Stomach (tissue), 4 donors: ENCODE data around the gene SFT2D3.

Experiments used
- EP300 ChIP-seq: sonication (generic); formaldehyde crosslinking; IDR thresholded peaks from one replicate; pipeline ENCODE4 v1.6.1; 2017; ENCODE audit warnings: antibody characterized with exemption
- POLR2A ChIP-seq, 4 donors: fragments of 450-650 bp; IDR thresholded peaks; one replicate each; pipeline ENCODE4 v1.6.1; 2016; ENCODE audit warnings: antibody characterized with exemption in 4 of 4, control low read depth in 2 of 4, mild to moderate bottlenecking in 1 of 4, moderate library complexity in 1 of 4
- POLR2AphosphoS5 ChIP-seq, 3 donors: sonication (generic); formaldehyde crosslinking; IDR thresholded peaks; one replicate each; pipeline ENCODE4 v1.6.1; 2016; ENCODE audit warnings: antibody characterized with exemption in 3 of 3
- TF ChIP-seq, protein P1 (sequence below), 7 experiments: fragments of 450-650 bp in 4 of 7; fragments of 200-600 bp in 3 of 7; sonication (generic) in 3 of 7; IDR thresholded peaks; one replicate each; pipeline ENCODE4 v1.5.1; 2016 to 2019; ENCODE audit warnings: antibody characterized with exemption in 7 of 7, control low read depth in 2 of 7, mild to moderate bottlenecking in 1 of 7

DNA sequence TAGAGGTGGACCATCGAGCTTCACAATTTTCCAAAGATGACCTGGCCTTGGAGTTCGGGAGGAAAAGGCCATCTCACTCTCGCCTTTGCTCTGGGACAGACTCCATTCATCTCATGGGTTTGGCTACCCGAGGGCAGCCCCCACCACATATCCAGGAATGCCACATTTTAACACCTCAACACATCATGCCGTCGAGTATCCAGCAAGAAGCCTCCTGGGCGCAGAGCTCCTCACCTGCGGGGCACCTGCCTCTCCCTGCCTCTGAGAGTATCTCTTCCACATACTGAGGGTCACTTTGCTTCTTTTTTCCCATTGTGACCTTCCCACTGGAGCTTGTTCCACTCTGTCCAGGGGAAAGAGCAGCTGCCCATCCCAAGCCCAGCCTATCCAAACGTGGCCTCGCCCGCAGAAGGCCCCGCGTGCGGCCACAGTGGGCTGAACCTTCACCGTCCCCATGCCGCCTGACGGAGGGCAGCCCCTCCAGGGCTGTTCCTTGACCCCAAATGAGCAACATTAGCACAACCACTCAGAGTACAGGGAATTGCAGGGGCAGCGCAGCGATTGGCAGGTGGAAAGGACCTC is 20.5 kb upstream of the SFT2D3 start:
- TF ChIP-seq, protein P1, sequence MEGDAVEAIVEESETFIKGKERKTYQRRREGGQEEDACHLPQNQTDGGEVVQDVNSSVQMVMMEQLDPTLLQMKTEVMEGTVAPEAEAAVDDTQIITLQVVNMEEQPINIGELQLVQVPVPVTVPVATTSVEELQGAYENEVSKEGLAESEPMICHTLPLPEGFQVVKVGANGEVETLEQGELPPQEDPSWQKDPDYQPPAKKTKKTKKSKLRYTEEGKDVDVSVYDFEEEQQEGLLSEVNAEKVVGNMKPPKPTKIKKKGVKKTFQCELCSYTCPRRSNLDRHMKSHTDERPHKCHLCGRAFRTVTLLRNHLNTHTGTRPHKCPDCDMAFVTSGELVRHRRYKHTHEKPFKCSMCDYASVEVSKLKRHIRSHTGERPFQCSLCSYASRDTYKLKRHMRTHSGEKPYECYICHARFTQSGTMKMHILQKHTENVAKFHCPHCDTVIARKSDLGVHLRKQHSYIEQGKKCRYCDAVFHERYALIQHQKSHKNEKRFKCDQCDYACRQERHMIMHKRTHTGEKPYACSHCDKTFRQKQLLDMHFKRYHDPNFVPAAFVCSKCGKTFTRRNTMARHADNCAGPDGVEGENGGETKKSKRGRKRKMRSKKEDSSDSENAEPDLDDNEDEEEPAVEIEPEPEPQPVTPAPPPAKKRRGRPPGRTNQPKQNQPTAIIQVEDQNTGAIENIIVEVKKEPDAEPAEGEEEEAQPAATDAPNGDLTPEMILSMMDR (IDR thresholded peaks at IDR 0.05), result no peak
- no peak for TF ChIP-seq POLR2A (IDR thresholded peaks at IDR 0.05)
- TF ChIP-seq POLR2AphosphoS5 (IDR thresholded peaks at IDR 0.05), result no peak
- TF ChIP-seq EP300, result no peak
